HEK293 (cell line): Measurements from ENCODE around the gene BLOC1S1.
A peak's percentile ranks its signal among the peaks of the same experiment; 100 is the strongest.

Source experiments
- CTCF ChIA-PET: fragments of 350-600 bp; formaldehyde crosslinking; extraction: SDS; loops from one replicate; lab custom pipeline; 2021; ENCODE audit warnings: antibody characterized with exemption; lab: Yijun Ruan, JAX
- POLR2A ChIA-PET: fragments of 300-600 bp; formaldehyde crosslinking; extraction: SDS; loops from one replicate; lab custom pipeline; 2020; ENCODE audit warnings: antibody characterized with exemption, inconsistent platforms; lab: Yijun Ruan, JAX
- H3K27ac ChIP-seq: fragments of 200-500 bp; sonication (Bioruptor generic); 2 replicates; pipeline ENCODE4 v1.5.1; 2014; ENCODE audit warnings: low read depth, low read length, control low read depth, inconsistent platforms; ENCODE audit errors: extremely low read depth
- H3K36me3 ChIP-seq, 2 experiments: fragments of 200-500 bp in 1 of 2; sonication (Bioruptor generic) in 1 of 2; 1 replicate in 1 of 2; 2 replicates in 1 of 2; pipeline ENCODE4 v1.5.1; 2014 to 2017; ENCODE audit warnings: inconsistent platforms in 2 of 2, low read length in 2 of 2; ENCODE audit not compliant: control insufficient read depth in 2 of 2, insufficient read depth in 1 of 2
- H3K4me1 ChIP-seq: fragments of 200-500 bp; sonication (Bioruptor generic); 2 replicates; pipeline ENCODE4 v1.5.1; 2014; ENCODE audit warnings: mild to moderate bottlenecking, low read length, inconsistent platforms; ENCODE audit not compliant: control insufficient read depth, insufficient read depth
- H3K4me3 ChIP-seq: 2 replicates; pipeline ENCODE4 v1.5.1; 2011; ENCODE audit warnings: low read depth, mild to moderate bottlenecking, control low read depth, low read length, moderate library complexity
- H3K9me3 ChIP-seq: fragments of 200-500 bp; sonication (Bioruptor generic); 2 replicates; pipeline ENCODE4 v1.5.1; 2014; ENCODE audit warnings: low read depth, low read length, inconsistent platforms; ENCODE audit not compliant: control insufficient read depth, insufficient read depth
- GLIS1 ChIP-seq: fragments of 450-650 bp; formaldehyde crosslinking; IDR thresholded peaks from 2 replicates; pipeline ENCODE4 v1.5.1; 2016; ENCODE audit warnings: missing biosample characterization, missing genetic modification characterization
- GLIS2 ChIP-seq: fragments of 450-650 bp; formaldehyde crosslinking; IDR thresholded peaks from 2 replicates; pipeline ENCODE4 v1.5.1; 2016; ENCODE audit warnings: missing biosample characterization, missing genetic modification characterization
- SCRT2 ChIP-seq: fragments of 450-650 bp; formaldehyde crosslinking; IDR thresholded peaks from 2 replicates; pipeline ENCODE4 v1.5.1; 2016; ENCODE audit warnings: missing biosample characterization, missing genetic modification characterization
- TCF7L2 ChIP-seq: IDR thresholded peaks from 2 replicates; pipeline ENCODE4 v1.6.1; 2011; ENCODE audit warnings: low read depth, mild to moderate bottlenecking, inconsistent platforms, low read length, moderate library complexity, borderline replicate concordance
- ZNF184 ChIP-seq: fragments of 450-650 bp; IDR thresholded peaks from 2 replicates; pipeline ENCODE4 v1.5.1; 2018; ENCODE audit warnings: missing biosample characterization, mild to moderate bottlenecking, missing genetic modification characterization
- ZNF211 ChIP-seq: fragments of 450-650 bp; formaldehyde crosslinking; IDR thresholded peaks from 2 replicates; pipeline ENCODE4 v1.5.1; 2016; ENCODE audit warnings: low read depth, missing biosample characterization, missing genetic modification characterization
- ZNF248 ChIP-seq: fragments of 450-650 bp; formaldehyde crosslinking; IDR thresholded peaks from 2 replicates; pipeline ENCODE4 v1.5.1; 2017; ENCODE audit warnings: missing biosample characterization, missing genetic modification characterization
- ZNF292 ChIP-seq: fragments of 450-650 bp; formaldehyde crosslinking; IDR thresholded peaks from 2 replicates; pipeline ENCODE4 v1.5.1; 2016; ENCODE audit warnings: low read depth, missing biosample characterization, missing genetic modification characterization, borderline replicate concordance
- ZNF335 ChIP-seq: fragments of 450-650 bp; formaldehyde crosslinking; conservative IDR thresholded peaks from 2 replicates; pipeline ENCODE4 v1.5.1; 2016; ENCODE audit warnings: missing biosample characterization, missing genetic modification characterization
- ZNF350 ChIP-seq: fragments of 450-650 bp; formaldehyde crosslinking; IDR thresholded peaks from 2 replicates; pipeline ENCODE4 v1.5.0; 2017; ENCODE audit warnings: missing biosample characterization, mild to moderate bottlenecking, missing genetic modification characterization
- ZNF426 ChIP-seq: fragments of 450-650 bp; formaldehyde crosslinking; IDR thresholded peaks from 2 replicates; pipeline ENCODE4 v1.5.1; 2017; ENCODE audit warnings: missing biosample characterization, missing genetic modification characterization, mild to moderate bottlenecking, inconsistent platforms, moderate library complexity
- ZNF596 ChIP-seq: fragments of 450-650 bp; IDR thresholded peaks from 2 replicates; pipeline ENCODE4 v1.5.0; 2018; ENCODE audit warnings: missing biosample characterization, mild to moderate bottlenecking, missing genetic modification characterization, moderate library complexity
- TF ChIP-seq, protein P1 (sequence below): fragments of 450-650 bp; formaldehyde crosslinking; IDR thresholded peaks from 2 replicates; pipeline ENCODE4 v1.5.1; 2016; ENCODE audit warnings: missing biosample characterization, missing genetic modification characterization
- TF ChIP-seq, protein P2 (sequence below): fragments of 450-650 bp; formaldehyde crosslinking; IDR thresholded peaks from 2 replicates; pipeline ENCODE4 v1.5.1; 2016; ENCODE audit warnings: missing biosample characterization, missing genetic modification characterization, borderline replicate concordance
- TF ChIP-seq, protein P3 (sequence below): fragments of 450-650 bp; formaldehyde crosslinking; IDR thresholded peaks from 2 replicates; pipeline ENCODE4 v1.5.1; 2016; ENCODE audit warnings: missing biosample characterization, missing genetic modification characterization
- TF ChIP-seq, protein P4 (sequence below): fragments of 450-650 bp; formaldehyde crosslinking; IDR thresholded peaks from 2 replicates; pipeline ENCODE4 v1.5.1; 2017; ENCODE audit warnings: missing biosample characterization, missing genetic modification characterization
- TF ChIP-seq, protein P5 (sequence below): fragments of 450-650 bp; formaldehyde crosslinking; IDR thresholded peaks from 2 replicates; pipeline ENCODE4 v1.5.1; 2016; ENCODE audit warnings: missing biosample characterization, missing genetic modification characterization, borderline replicate concordance

The BLOC1S1 gene

DNA sequence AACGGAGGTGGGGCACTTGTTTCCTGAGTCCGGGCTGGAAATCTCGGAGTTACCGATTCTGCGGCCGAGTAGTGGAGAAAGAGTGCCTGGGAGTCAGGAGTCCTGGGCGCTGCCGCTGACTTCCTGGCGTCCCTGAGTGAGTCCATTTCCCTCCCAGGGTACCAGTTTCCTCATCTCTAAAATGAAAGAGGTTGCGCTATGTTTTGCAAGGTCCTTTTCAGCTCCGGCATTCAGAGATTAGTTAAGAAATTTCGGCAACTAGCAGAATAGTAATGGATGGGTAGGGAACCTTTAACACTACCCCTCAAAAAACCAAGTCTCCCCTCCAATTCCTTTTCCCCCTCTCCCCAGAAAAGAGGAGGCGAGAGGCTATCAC lies 724 bp downstream of the BLOC1S1 start:
- Histone ChIP-seq H3K4me1 (peaks cover 13% of the 10 kb centered on the region; the same call in 1 of the 2 replicates), H3K36me3 (peaks cover 0 to 20% of the 10 kb centered on the region in 2 experiments; a peak in 1 of 3 replicates), H3K9me3 (no peaks in the 10 kb centered on the region), H3K27ac (peak overlapping the region; percentile 77), H3K4me3 (peak overlapping the region; percentile 83)
- TF ChIP-seq SCRT2 (tag by site-specific recombination) (no peak), GLIS1 (tag by site-specific recombination) (peak; percentile 39), ZNF248 (tag by site-specific recombination) (no peak), GLIS2 (tag by site-specific recombination) (0 out of 2 replicates have a peak, but pooled peaks have one; percentile 6), ZNF426 (tag by site-specific recombination) (no peak), ZNF184 (tag by site-specific recombination) (no peak), ZNF292 (tag by site-specific recombination) (no peak), ZNF350 (tag by site-specific recombination) (no peak), ZNF211 (no peak), ZNF596 (tag by site-specific recombination) (no peak), TCF7L2 (no peak), ZNF335 (tag by site-specific recombination) (peak; percentile 18)
- TF ChIP-seq, protein P1, sequence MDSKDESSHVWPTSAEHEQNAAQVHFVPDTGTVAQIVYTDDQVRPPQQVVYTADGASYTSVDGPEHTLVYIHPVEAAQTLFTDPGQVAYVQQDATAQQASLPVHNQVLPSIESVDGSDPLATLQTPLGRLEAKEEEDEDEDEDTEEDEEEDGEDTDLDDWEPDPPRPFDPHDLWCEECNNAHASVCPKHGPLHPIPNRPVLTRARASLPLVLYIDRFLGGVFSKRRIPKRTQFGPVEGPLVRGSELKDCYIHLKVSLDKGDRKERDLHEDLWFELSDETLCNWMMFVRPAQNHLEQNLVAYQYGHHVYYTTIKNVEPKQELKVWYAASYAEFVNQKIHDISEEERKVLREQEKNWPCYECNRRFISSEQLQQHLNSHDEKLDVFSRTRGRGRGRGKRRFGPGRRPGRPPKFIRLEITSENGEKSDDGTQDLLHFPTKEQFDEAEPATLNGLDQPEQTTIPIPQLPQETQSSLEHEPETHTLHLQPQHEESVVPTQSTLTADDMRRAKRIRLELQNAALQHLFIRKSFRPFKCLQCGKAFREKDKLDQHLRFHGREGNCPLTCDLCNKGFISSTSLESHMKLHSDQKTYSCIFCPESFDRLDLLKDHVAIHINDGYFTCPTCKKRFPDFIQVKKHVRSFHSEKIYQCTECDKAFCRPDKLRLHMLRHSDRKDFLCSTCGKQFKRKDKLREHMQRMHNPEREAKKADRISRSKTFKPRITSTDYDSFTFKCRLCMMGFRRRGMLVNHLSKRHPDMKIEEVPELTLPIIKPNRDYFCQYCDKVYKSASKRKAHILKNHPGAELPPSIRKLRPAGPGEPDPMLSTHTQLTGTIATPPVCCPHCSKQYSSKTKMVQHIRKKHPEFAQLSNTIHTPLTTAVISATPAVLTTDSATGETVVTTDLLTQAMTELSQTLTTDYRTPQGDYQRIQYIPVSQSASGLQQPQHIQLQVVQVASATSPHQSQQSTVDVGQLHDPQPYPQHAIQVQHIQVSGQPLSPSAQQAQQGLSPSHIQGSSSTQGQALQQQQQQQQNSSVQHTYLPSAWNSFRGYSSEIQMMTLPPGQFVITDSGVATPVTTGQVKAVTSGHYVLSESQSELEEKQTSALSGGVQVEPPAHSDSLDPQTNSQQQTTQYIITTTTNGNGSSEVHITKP, result peak; percentile 98
- TF ChIP-seq, protein P2, sequence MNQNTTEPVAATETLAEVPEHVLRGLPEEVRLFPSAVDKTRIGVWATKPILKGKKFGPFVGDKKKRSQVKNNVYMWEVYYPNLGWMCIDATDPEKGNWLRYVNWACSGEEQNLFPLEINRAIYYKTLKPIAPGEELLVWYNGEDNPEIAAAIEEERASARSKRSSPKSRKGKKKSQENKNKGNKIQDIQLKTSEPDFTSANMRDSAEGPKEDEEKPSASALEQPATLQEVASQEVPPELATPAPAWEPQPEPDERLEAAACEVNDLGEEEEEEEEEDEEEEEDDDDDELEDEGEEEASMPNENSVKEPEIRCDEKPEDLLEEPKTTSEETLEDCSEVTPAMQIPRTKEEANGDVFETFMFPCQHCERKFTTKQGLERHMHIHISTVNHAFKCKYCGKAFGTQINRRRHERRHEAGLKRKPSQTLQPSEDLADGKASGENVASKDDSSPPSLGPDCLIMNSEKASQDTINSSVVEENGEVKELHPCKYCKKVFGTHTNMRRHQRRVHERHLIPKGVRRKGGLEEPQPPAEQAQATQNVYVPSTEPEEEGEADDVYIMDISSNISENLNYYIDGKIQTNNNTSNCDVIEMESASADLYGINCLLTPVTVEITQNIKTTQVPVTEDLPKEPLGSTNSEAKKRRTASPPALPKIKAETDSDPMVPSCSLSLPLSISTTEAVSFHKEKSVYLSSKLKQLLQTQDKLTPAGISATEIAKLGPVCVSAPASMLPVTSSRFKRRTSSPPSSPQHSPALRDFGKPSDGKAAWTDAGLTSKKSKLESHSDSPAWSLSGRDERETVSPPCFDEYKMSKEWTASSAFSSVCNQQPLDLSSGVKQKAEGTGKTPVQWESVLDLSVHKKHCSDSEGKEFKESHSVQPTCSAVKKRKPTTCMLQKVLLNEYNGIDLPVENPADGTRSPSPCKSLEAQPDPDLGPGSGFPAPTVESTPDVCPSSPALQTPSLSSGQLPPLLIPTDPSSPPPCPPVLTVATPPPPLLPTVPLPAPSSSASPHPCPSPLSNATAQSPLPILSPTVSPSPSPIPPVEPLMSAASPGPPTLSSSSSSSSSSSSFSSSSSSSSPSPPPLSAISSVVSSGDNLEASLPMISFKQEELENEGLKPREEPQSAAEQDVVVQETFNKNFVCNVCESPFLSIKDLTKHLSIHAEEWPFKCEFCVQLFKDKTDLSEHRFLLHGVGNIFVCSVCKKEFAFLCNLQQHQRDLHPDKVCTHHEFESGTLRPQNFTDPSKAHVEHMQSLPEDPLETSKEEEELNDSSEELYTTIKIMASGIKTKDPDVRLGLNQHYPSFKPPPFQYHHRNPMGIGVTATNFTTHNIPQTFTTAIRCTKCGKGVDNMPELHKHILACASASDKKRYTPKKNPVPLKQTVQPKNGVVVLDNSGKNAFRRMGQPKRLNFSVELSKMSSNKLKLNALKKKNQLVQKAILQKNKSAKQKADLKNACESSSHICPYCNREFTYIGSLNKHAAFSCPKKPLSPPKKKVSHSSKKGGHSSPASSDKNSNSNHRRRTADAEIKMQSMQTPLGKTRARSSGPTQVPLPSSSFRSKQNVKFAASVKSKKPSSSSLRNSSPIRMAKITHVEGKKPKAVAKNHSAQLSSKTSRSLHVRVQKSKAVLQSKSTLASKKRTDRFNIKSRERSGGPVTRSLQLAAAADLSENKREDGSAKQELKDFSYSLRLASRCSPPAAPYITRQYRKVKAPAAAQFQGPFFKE, result no peak
- TF ChIP-seq, protein P3, sequence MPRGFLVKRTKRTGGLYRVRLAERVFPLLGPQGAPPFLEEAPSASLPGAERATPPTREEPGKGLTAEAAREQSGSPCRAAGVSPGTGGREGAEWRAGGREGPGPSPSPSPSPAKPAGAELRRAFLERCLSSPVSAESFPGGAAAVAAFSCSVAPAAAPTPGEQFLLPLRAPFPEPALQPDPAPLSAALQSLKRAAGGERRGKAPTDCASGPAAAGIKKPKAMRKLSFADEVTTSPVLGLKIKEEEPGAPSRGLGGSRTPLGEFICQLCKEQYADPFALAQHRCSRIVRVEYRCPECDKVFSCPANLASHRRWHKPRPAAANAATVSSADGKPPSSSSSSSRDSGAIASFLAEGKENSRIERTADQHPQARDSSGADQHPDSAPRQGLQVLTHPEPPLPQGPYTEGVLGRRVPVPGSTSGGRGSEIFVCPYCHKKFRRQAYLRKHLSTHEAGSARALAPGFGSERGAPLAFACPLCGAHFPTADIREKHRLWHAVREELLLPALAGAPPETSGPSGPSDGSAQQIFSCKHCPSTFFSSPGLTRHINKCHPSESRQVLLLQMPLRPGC (tag by site-specific recombination), result 0 out of 2 replicates have a peak, but pooled peaks have one; percentile 9
- TF ChIP-seq, protein P4, sequence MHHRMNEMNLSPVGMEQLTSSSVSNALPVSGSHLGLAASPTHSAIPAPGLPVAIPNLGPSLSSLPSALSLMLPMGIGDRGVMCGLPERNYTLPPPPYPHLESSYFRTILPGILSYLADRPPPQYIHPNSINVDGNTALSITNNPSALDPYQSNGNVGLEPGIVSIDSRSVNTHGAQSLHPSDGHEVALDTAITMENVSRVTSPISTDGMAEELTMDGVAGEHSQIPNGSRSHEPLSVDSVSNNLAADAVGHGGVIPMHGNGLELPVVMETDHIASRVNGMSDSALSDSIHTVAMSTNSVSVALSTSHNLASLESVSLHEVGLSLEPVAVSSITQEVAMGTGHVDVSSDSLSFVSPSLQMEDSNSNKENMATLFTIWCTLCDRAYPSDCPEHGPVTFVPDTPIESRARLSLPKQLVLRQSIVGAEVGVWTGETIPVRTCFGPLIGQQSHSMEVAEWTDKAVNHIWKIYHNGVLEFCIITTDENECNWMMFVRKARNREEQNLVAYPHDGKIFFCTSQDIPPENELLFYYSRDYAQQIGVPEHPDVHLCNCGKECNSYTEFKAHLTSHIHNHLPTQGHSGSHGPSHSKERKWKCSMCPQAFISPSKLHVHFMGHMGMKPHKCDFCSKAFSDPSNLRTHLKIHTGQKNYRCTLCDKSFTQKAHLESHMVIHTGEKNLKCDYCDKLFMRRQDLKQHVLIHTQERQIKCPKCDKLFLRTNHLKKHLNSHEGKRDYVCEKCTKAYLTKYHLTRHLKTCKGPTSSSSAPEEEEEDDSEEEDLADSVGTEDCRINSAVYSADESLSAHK, result peak; percentile 12; the same call in 1 of the 2 replicates
- TF ChIP-seq, protein P5, sequence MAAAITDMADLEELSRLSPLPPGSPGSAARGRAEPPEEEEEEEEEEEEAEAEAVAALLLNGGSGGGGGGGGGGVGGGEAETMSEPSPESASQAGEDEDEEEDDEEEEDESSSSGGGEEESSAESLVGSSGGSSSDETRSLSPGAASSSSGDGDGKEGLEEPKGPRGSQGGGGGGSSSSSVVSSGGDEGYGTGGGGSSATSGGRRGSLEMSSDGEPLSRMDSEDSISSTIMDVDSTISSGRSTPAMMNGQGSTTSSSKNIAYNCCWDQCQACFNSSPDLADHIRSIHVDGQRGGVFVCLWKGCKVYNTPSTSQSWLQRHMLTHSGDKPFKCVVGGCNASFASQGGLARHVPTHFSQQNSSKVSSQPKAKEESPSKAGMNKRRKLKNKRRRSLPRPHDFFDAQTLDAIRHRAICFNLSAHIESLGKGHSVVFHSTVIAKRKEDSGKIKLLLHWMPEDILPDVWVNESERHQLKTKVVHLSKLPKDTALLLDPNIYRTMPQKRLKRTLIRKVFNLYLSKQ, result no peak
- ChIA-PET POLR2A (interaction anchor here (1.2 to 2.7 kb wide), 6 partner anchors 8 to 101 kb away, joined by 3 to 17 read pairs (median 4); partner anchors contain the start of genes CD63, ORMDL2 and SARNP), CTCF (interaction anchor here (0.6 to 3.0 kb wide), 7 partner anchors 10 to 219 kb away, joined by 3 to 21 read pairs (median 3); no protein-coding TSS in a partner anchor)
